ELF-1 (cell line): ENCODE measurements around the gene OTOG.

Source experiments
- DNase-seq: peaks from one replicate; pipeline ENCODE4 v3.0.0-alpha.2; 2016; ENCODE audit warnings: low read depth, low spot score

OTOG gene

DNA sequence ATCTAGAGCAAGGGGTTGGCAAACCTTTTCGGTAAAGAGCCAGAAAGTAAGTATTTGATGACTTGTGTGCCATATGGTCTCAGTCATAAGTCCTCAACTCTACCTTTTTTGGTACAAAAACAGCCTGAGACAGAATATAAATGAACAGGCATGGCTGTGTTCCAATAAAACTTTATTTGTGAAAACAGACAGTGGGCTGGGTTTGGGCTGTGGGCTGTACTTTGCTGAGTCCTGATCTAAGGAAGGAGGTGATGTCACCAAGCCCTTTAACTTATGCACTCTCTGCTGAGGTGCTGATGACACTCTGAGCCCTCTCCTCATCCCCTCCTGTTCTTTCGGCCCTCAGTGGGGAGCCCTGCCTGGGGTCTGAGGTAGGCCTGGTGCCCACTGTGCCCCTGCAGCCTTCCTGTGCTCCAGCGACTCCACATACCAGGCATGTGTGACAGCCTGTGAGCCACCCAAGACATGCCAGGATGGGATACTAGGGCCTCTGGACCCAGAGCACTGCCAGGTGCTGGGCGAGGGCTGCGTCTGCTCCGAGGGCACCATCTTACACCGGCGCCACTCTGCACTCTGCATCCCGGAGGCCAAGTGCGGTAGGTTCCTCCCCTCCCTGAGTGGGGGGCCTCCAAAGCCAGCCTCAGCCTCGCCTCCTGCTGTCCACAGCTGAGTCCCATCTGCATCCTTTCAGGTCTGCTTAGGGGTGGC lies 86.4 kb downstream of the OTOG start:
- DNase-seq, result no peak

DNA sequence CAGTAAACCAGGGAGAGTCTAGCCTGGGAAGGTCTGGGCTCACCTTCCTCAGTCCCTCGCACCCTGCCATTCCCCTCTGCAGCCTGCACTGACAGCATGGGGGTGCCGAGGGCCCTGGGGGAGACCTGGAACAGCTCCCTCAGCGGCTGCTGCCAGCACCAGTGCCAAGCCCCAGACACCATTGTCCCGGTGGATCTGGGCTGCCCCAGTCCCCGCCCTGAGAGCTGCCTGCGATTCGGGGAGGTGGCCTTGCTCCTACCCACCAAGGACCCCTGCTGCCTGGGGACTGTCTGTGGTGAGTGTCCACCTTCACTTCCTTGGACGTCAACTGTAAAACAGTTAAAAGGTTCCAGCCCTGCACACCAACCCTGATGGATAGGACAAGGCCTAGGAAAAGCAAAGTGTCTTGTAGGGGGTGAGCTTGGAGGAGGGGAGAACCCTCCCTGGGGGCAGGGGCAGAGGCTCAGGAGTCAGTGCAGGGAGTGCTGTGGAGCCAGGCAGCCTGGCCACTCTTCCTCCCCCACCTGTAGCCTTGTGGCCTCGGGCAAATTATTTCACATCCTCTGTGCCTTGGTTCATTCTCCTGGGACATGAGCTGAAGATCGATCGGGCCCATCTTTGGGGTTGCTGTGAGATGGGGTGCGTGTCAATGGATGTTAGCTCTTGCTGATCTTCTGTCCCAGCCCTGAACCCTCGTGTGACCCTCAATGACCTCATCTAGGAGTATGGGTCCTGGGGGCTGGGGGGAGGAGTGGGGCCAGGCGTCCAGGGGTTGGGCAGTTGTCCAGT lies 87.1 kb downstream of the OTOG start:
- DNase-seq, result peak; percentile 19

DNA sequence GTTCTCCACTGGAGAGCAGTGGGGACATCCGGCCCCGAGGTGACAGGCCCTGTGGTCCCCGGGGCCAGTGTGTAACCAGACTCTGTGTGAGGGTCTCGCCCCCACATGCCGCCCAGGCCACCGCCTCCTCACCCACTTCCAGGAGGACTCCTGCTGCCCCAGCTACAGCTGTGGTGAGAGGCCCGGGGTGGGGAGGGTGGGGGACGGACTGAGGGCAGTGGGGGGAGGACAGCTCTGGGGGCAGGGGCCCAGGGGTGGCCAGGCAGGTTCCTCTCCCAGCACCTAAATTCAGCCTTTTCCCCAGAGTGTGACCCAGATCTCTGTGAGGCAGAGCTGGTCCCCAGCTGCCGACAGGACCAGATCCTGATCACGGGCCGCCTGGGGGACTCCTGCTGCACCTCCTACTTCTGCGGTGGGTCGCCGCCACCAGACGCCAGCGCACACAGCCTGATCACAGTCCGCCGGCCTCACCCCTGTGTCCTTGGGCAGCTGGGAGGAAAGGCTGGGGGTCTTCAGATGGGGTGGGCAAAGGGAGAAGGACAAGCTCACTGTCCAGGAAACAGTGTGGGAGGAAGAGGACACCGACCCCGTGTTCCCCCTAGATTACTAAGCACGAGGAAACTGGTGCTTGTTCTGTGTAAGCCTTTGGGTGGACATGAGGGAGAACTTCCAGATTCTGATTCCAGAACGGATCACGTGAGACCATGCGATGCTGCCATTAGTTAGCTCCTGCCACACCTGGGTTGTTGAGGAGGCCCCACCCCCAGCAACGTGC lies 87.9 kb downstream of the OTOG start:
- DNase-seq, result no peak

DNA sequence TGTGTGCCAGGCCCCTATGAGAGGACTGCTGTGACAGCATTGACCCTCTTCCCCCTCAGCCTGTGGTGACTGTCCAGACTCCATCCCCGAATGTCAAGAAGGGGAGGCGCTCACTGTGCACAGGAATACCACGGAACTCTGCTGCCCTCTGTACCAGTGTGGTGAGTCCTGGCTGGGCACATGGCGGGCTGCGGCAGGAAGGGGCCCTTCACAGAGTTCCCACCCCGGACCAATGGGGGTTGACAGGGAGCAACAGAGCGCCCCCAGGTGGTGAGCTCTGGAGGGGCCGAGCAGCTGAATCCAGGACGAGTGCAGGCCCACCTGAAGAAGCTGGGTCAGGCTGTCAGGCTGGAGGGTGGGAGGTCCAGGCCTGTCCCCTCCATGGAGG lies 88.5 kb downstream of the OTOG start:
- no peak for DNase-seq

DNA sequence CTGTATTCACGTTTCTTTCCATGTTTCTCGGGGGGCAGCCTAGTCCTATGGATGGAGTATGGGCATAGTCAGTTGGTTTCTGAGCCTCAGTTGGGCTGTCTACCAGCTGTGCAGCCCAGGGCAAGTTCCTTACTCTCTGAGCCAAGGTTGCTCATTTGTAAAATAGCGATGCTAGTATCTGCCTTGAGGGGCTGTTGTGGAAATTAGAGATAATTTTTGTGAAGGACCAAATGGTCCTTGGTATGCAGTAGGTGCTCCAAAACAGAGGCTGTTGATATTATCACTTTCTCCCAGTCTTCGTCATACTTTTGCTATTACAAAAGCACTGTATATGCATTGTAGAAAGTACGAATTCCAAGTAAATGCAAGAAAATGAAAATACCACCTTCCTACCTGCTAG lies 89.7 kb downstream of the OTOG start:
- no peak for DNase-seq

DNA sequence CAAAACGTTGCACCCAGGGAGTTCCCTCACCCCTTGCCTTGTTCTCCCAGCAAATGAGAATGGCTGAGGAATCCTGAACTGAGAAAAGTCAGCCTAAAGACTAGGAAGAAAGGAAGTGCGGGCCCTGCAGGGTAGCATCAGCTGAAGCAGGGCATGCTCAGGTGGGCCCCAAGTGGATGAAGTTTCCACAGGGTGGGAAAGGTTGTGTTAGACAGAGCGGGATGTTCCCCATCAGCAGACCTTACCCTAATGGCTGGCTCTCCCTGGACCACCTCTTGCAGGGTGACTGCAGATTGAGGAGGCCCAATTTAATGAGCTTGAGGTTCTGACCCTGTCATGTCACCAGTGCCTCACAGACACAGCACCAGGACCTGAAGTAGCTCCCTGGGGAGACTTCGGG lies 90.8 kb downstream of the OTOG start:
- no peak for DNase-seq

DNA sequence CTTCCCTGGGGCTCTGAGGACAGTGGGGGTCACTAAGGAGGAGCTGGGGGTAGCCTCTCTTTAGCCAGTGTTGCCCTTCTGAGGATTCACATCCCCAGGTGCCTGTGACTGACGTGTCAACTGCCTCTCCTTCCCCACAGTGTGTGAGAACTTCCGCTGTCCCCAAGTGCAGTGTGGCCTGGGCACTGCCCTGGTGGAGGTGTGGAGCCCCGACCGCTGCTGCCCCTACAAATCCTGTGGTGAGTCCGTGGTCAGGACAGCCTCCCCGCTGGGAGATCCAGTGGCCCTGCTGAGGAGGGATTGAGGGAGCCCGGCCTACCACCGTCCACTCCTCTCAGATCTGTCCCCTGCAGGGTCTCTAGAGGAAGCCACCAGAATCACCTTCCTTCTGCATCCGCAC lies 91.3 kb downstream of the OTOG start:
- no peak for DNase-seq

DNA sequence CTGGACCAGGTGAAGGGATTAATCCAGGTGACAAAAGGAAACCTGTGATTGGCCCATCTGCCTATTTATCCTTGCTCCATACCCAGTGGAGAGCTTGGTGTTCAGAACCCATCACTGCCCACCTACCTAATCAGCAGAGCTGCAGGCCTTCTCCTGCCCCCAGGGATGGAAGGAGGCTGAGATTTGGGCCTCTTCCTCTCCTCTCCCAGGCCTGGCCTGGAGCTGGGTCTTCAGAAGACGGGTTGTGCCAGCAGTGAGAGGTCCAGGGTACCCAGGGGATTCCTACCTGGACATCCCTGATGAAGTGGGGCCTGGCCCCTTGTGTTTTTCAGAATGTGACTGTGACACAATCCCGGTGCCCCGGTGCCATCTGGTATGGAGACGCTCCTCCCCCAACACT lies 92.0 kb downstream of the OTOG start:
- no peak for DNase-seq

DNA sequence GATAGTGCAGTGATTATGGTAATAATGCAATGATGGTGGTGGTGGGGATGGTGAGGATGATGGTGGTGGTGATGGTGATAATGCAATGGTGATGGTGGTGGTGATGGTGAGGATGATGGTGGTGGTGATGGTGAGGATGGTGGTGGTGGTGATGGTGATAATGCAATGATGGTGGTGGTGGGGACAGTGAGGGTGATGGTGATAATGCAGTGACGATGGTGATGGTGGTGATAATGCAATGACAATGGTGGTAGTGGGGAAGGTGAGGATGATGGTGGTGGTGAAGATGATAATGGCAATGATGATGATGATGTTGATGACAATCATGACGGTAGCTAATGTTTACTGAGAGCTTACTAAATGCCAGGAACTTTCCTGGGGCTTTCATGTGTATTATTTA lies 92.7 kb downstream of the OTOG start:
- DNase-seq, result no peak

DNA sequence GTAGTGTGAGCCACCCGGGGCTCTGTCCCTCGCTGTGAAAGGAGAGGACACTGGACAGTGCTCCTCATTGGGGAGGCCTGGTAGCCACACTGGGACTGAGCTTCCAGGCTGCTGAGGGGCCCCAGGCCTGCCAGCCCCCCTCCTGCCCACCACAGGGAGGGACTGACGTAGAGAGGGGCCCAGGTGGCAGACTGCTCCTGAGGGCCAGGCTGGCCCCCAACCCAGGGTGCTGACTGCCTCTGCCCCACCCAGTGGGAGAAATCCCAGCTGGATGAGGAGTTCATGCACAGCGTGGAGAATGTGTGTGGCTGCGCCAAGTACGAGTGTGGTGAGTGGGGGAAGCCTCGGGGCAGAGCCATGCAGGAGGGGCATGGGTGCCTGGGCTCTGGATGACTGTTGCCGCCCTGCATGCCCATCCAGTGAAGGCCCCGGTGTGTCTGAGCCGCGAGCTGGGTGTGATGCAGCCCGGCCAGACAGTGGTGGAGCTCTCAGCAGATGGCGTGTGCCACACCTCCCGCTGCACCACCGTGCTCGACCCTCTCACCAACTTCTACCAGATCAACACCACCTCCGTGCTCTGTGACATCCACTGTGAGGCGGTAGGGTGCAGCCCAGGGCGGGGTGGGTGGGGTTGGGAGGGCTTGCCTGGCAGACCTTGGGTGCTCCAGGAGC lies 93.6 kb downstream of the OTOG start:
- no peak for DNase-seq

DNA sequence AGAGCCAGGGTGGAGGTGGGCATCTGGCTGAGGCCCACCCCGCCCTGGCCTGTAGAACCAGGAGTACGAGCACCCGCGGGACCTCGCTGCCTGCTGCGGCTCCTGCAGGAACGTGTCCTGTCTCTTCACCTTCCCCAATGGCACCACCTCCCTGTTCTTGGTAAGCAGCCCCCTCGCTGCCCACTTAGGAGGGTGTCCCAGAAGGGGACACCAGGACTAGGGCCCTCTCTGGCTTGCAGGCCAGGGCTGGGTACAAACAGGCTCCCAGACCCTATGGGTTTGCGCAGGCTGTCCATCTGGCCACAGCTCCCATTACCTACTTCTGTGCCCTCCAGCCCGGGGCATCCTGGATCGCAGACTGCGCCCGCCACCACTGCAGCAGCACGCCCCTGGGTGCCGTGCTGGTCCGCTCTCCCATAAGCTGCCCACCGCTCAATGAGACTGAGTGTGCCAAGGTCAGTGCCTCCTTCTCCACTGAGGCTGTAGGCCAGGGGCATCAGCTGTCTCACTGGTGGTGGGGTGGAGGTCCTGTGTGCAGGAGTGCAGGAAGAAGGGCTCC lies 94.8 kb downstream of the OTOG start:
- DNase-seq, result no peak

DNA sequence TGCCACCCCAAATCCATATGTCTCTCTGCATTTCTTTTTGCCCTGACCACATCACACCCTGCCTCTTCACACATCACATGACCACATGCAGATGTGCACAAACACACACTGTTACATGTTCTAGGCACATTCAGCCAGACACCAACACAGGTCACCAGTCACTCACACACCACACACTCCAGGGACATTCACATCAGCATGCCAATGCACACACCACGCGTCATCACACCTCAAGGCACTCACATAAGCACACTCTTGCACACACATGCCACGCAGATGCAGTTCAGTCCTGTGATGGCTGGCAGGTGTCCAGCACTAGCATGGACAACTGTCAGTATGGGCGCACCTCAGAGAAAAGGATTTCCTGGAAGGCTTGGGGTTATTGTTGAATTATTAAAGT lies 95.3 kb downstream of the OTOG start:
- no peak for DNase-seq

DNA sequence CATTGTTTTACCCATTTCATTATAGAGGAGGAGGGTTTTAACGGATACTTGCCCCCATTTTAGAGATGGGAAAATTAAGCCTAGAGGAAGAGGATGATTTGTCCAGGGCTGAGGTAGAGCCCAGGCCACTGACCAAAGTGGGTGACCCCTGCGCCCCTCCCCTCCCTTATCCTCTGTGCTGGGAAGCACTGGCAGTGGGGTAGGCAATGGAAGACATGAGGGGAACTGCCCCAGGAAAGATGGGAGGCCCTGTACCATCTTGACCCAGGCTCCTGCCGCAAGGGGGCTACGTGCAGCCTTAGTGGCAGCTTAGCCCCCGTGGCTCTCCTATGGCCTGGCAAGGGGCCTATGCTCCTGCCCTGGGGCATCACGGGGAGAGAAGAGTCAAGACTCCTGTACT lies 95.9 kb downstream of the OTOG start:
- no peak for DNase-seq

DNA sequence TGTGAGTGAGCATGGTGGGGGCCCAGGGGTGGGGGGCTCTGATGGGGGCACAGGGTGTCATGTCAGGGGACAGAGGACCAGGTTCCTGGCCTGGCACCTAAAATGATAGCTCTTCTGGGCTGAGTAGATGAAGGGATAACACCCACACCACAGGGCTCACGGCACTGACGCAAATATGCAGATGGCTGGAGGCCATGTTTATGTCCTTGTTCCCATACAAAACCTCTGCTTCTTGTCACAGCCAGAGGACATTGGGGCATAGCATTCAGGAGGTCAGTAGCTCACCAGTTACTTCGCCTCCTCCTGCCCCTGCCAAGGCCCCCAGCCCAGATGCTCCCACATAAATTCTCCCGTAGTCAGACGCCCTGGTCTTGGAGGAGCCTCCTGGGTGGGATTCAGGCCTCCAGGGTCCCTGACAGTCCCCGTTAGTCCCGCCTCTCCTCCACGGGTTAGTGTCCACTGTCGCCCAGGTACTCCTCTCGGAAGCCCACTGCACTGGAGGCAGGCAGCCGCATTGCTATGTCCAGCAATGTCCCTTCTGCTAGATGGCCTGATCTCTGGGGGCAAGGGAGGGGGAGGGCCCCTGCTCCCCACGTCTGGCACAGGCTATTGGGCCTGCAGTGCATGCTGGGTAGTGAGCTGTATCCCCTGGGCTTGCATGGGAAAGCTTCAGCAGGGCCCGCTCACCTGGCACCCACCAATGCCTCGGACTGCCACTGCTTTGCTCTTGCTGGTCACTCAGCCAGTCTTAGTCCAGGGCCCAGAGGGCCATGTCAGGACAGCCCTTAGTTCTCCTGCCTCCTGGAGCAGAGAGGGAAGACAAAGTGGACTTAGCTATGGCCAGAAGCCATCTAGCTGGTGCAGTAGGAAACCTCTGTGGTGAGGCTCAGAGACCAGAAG lies 96.7 kb downstream of the OTOG start:
- peak; percentile 22 for DNase-seq

DNA sequence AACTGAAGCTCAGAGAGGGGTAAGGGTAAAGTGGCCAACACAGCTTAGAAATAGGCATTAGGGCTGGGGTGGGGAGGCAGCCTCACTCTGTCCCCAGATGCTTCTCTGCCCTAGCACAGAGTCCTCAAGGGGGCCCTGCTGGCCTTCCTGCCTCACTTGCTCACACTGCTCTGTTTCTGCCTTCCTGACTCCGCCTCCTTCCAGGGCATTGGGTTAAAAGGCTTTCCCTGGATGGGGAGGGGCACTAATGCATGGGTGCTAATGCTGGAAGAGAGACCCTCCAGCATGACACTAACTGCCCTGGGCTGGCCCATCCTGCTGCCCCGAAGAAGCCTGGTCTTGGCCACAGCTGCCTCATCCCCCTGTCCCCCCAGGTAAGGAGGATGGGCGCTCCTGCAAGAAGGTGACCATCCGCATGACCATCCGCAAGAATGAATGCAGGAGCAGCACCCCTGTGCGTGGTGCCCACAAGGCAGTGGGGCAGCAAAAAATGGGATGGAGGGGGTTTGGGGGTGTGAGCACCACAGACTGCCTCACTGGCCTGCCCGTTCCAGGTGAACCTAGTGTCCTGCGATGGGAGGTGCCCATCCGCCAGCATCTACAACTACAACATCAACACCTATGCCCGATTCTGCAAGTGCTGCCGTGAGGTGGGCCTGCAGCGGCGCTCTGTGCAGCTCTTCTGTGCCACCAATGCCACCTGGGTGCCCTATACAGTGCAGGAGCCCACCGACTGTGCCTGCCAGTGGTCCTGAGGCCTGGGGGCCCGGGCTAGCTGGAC lies 98.3 kb downstream of the OTOG start:
- DNase-seq, result no peak

DNA sequence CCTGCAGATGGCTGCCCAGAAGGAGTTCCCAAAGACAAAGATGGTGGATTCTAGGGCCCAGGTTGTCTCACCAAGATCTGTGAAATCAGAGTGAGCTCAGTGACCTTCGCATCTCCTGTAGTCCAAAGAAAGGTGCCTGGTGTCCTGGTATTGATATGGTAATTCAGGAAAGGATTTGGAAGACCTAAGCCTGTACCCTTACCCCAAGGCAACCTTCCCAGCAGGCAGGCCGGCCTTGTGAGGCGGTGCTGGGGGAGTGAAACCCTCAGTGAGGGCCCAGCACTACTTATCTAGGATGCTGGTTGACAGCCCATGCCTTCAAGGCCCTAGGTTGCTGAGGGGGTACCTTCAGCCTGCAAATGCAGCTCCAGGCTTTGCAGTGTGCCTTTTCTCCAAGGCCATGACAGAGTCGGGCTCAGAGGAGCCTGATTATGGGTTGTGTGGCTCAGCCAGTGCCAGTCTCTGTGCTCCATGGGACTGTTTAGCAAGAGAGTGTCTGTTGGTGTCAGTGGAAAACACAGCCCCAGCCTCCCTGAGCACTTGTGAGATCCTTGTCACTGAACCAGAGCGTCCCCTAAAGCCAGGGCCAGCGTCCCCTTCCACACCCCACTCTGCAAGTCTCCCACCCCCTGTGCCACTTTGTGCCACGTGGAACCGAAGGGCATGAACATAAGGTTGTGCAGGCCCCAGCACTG lies 99.5 kb downstream of the OTOG start:
- DNase-seq, result peak; percentile 77

DNA sequence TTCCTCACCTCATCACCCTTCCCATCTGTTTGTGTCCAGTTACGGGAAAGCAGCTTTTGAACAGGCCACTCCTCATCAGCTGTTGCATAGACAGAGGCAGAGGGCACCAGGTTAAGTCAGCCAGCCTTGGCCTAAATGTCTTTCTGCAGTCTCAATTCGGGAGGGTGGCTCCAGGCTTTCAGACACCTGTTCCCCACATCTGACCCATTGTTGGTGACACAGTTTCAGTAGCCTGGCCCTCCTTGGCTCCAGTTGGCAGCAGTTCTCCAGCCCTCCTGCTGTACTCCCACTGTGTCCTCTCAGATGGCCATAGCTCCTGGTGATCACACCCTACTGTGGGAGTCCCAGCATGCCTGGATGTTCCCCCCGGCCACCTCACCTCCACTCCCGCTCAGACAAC lies 101.5 kb downstream of the OTOG start:
- DNase-seq, result no peak

DNA sequence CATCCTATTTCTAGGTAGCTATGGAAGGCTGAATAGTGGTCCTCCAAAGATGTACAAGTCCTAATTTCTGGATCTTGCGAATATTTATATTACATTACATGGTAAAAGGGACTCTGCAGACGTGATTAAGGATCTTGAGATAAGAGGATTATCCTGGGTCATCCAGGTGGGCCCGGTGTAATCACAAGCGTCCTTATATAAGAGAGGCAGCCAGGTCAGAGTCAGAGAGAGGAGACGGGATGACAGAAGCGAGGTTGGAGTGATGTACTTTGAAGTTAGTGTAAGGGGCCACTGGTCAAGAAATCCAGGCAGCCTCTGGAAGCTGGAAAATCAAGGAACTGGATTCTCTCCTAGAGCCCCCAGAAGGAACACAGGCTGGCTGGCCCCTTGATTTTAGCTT lies 102.2 kb downstream of the OTOG start:
- no peak for DNase-seq

DNA sequence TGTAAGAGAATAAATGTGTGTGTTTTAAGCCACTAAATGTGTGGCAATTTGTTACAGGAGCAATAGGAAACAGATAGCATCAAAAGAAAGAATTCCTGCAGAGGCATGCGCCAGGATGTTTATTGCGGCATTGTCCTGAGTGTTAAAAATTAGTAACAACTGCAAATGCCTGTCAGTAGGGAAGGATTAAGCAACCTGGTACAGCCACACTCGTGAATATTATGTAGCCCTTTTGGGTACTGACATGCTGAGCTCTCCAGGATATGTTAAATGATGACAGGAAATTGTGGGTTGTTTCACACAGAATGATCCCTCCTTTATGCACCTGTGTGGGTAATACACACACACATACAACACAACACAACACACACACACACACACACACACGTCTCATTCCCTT lies 102.6 kb downstream of the OTOG start:
- DNase-seq, result no peak
